Ovary (tissue), 3 donors: ENCODE measurements around the gene BMERB1.

ENCODE experiments used
- EP300 ChIP-seq: sonication (generic); formaldehyde crosslinking; IDR thresholded peaks from one replicate; pipeline ENCODE4 v1.6.1; 2017; ENCODE audit warnings: antibody characterized with exemption
- POLR2A ChIP-seq: fragments of 450-650 bp; IDR thresholded peaks from one replicate; pipeline ENCODE4 v1.6.1; 2017; ENCODE audit warnings: antibody characterized with exemption, mild to moderate bottlenecking, moderate library complexity
- TF ChIP-seq, protein P1 (sequence below), 3 donors: fragments of 450-650 bp in 2 of 3; fragments of 200-600 bp in 1 of 3; IDR thresholded peaks; one replicate each; pipeline versions ENCODE4 v1.5.1 to v1.8.0; 2016 to 2022; ENCODE audit warnings: antibody characterized with exemption in 3 of 3, mild to moderate bottlenecking in 1 of 3
- donor health status: DM: no; HTN: no; CAD: no.

DNA sequence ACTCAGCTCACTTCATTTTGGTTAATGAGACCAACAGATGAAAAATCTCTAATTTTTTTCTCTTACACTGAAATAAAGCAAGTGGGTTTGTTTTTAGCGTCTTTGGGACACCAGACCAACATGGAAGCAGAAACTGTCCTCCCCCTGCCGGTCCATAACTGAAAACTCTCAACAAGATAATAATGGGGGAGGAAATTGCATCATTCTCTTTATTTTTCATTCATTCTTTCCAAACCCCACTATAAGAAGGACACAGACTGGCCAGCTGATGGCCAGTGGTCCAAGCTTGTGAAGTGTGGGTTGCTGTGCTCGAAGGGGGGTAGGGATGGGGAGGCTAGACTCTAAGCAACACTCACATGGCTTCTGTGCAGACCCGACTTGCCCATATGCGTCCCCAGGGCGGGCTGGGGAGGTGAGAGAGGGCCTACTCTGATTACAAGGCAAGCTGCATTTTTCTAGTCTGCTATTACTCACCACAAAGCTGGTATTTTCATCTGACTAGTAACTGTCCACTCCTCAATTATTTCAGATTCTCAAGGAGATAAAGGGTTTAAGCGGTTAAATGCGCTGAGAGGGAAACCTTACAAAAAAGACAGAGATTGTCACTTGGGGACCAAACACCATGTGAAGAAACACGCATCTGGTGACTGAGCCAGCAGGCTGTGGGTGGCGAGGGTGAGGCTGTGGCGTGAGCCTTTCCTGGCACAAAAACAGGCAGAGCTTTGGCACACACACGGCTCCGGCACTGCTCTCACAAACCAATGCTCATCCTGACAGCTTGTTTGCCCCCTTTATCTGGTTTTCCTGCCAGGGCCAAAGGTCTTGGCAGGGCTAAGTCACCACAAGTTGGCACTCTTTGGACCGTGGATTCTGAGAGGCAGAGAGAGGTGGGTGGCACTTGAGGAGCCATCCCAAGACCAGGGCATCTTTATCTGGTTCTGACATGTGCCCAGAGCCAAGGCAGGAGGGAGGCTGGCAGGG lies 170.4 kb downstream of the BMERB1 start:
- TF ChIP-seq, protein P1, sequence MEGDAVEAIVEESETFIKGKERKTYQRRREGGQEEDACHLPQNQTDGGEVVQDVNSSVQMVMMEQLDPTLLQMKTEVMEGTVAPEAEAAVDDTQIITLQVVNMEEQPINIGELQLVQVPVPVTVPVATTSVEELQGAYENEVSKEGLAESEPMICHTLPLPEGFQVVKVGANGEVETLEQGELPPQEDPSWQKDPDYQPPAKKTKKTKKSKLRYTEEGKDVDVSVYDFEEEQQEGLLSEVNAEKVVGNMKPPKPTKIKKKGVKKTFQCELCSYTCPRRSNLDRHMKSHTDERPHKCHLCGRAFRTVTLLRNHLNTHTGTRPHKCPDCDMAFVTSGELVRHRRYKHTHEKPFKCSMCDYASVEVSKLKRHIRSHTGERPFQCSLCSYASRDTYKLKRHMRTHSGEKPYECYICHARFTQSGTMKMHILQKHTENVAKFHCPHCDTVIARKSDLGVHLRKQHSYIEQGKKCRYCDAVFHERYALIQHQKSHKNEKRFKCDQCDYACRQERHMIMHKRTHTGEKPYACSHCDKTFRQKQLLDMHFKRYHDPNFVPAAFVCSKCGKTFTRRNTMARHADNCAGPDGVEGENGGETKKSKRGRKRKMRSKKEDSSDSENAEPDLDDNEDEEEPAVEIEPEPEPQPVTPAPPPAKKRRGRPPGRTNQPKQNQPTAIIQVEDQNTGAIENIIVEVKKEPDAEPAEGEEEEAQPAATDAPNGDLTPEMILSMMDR (IDR thresholded peaks at IDR 0.05): no peak
- TF ChIP-seq POLR2A: no peak
- TF ChIP-seq EP300: no peak
